Ammon's horn (tissue), 1 donor: ENCODE results near the gene ALAS1.

Experiments used
- DNase-seq: peaks from one replicate; pipeline ENCODE4 v3.0.0-alpha.2; 2016; ENCODE audit warnings: low spot score

ALAS1 gene

GRCh38 chr3:52221141-52221562 lies 23.2 kb downstream of the ALAS1 start:
- DNase-seq = no peak

- no peak for DNase-seq
Observed at GRCh38 chr3:52221563-52222318, 23.8 kb downstream of the ALAS1 start.

GRCh38 chr3:52222319-52223221 lies 24.6 kb downstream of the ALAS1 start:
- no peak for DNase-seq

- no peak for DNase-seq
Observed at GRCh38 chr3:52223449-52224408, 25.8 kb downstream of the ALAS1 start.

GRCh38 chr3:52225452-52226228 lies 27.7 kb downstream of the ALAS1 start, which contains the start of gene TLR9:
TSS of gene TLR9 (minus strand) at chr3:52225645. CDS start at chr3:52225529, 116 bp downstream.
- DNase-seq = no peak

- no peak for DNase-seq
Observed at GRCh38 chr3:52226229-52226817, 28.4 kb downstream of the ALAS1 start.

- no peak for DNase-seq
Observed at GRCh38 chr3:52227117-52227516, 29.2 kb downstream of the ALAS1 start.

GRCh38 chr3:52227766-52228165 lies 29.8 kb downstream of the ALAS1 start:
- DNase-seq = no peak

GRCh38 chr3:52228266-52228665 lies 30.3 kb downstream of the ALAS1 start:
- DNase-seq = no peak

GRCh38 chr3:52228751-52229291 lies 30.9 kb downstream of the ALAS1 start:
- DNase-seq = no peak

- DNase-seq = no peak
Observed at GRCh38 chr3:52229656-52230055, 31.7 kb downstream of the ALAS1 start.

- no peak for DNase-seq
Observed at GRCh38 chr3:52230461-52230860, 32.5 kb downstream of the ALAS1 start.

GRCh38 chr3:52230889-52231499 lies 33.0 kb downstream of the ALAS1 start:
- no peak for DNase-seq

GRCh38 chr3:52231502-52232278 lies 33.7 kb downstream of the ALAS1 start:
- peak; percentile 54 for DNase-seq

GRCh38 chr3:52232279-52233107 lies 34.5 kb downstream of the ALAS1 start:
- no peak for DNase-seq

GRCh38 chr3:52233108-52233591 lies 35.2 kb downstream of the ALAS1 start:
- DNase-seq = no peak

- DNase-seq = peak; percentile 70
Observed at GRCh38 chr3:52233968-52234367, 36.0 kb downstream of the ALAS1 start.
